Left forelimb (tissue), 1 donor: ENCODE measurements around the gene NEB.

Experiments
- DNase-seq: peaks from one replicate; pipeline ENCODE4 v3.0.0-alpha.2; 2018; ENCODE audit warnings: low spot score

NEB gene

GRCh38 chr2:151475071-151475470 lies 259.2 kb downstream of the NEB start:
- no peak for DNase-seq

- DNase-seq, result no peak
These were observed 261.3 kb downstream of the NEB start for GRCh38 chr2:151472966-151473365.

DNA sequence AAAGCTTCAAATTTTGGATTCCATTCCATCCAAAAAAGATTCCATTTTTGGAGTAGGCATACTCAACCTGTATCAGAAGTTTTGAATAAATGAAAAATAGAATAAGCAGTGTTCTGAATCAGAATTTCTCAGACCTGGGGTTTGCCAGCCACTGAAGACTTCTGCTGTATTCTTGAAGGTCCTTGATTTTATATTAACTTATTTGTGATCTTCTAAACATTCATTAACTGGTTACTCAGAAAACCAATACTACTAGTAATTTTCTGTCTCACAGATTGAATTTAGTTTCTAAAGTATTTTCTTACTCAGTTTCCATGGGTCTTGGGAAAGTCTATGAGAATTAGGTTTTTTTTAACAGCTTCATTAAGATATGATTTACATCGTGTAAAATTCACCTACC lies 263.7 kb downstream of the NEB start:
- DNase-seq, result no peak

GRCh38 chr2:151465771-151466170 lies 268.5 kb downstream of the NEB start:
- no peak for DNase-seq

GRCh38 chr2:151459358-151459757 lies 274.9 kb downstream of the NEB start:
- DNase-seq, result no peak

DNA sequence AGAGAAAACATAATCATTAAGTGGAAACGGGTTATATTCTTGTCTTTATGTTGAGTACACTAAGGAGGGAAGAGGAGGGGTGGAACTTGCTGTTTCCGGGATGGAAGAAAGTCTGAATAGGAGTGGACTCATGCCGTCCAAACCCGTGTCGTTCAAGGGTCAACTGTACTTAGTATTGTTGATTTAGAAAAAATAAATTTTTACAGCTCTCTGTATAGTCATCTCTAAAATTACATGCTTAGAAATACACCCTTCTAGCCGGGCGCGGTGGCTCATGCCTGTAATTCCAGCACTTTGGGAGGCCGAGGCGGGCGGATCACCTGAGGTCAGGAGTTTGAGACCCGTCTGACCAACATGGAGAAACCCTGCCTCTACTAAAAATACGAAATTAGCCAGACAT lies 295.1 kb downstream of the NEB start:
- no peak for DNase-seq

- no peak for DNase-seq
These were observed 295.8 kb downstream of the NEB start for GRCh38 chr2:151438506-151438905.

GRCh38 chr2:151437630-151438029 lies 296.6 kb downstream of the NEB start:
- no peak for DNase-seq
